Measurements from ENCODE around the gene LRRN2.
"Not testable (repeated sequence)": the region's sequence is repeated elsewhere in the genome, so short reads cannot be mapped to it uniquely, and the experiment has no call there.

The LRRN2 gene

GRCh38 chr1:204574016-204574864 lies 111.3 kb downstream of the LRRN2 start:
- no peak for DNase-seq (ENCODE audit: low spot score)

DNA sequence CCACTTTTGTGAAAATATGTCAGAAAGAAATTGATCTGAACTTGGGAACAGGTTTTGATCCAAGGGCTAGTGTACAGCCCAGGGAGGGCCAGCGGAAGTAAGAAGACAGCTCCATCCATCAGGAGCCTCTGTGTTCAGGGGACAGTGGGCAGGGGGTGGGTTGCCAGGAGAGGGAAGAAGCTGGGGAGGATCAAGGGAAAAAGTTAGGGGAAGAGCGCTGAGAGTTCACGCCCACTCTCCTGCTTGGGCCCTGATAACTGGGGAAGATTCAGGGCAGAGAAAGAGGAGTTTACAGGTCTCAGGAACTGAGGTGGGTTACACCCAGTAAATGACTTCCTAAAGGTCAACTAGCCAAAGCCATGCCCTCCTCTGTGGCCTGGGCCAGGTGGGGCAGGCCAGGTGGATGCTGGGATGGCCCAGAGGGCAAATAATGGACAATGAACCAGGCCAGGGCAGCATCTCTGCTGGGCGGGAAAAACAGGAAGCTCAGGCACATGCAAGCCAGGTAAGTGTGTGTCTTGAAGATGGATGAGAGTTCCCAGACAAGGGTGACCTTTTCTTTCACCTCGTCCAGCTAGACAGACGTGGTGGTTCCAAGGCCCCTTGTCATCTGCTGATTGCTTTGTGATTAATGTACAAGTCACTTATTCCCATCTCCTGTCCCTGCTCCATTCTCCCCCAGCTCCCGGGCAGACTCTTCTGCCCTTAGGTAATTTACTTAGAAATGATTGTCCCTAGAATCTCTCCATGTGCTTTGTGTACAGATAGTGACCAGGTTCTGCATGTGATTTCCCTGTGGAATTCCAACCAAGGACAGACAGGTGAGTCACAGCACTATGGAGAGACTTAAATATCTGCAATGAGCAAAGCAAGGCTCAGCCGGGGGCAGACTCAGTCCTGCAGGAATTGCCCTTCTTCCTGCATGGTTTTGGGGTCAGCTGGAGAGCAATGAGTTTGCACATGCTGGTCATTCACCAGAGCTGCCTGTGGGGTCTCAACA lies 112.3 kb downstream of the LRRN2 start:
- no peak for DNase-seq (ENCODE audit: low spot score)

DNA sequence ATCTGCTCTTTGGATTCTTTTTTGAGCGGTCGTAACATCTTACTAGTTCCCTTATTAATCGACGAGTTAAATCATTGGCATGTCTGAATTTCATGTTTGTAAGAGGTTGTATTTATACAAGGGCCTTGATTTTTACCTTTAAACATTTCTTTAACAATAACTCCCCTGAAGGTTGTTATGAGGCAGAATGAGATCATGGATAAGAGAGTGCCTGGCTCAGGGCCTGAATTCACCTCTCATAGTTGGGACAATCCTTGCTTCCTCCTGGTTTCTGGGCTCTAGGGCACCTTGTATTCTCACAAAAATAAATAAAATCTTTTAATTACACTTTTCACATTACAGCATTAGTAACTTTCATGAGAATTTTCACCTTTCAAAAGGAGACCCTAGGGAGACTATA lies 113.9 kb downstream of the LRRN2 start:
- DNase-seq (ENCODE audit: low spot score), result no peak

DNA sequence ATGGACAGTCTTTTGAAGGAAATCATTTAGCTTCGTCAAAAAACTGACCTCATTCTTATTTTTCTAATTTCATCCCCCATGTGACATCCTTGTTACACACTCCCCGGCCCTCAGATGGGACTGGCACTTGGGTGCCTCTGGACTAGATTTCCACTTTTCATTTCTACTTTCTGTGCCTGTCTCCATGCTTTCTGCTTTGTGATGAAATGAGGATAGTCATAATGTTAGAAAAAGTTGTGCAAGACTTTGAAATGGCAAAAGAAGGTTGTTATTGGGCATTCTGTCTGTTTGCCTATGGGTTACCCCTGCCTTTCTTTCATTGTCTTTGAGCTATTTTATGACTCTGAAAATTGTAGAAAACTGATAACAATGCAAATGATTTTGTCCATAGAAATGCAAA lies 114.4 kb downstream of the LRRN2 start:
- no peak for DNase-seq (ENCODE audit: low spot score)

- not testable (repeated sequence) for DNase-seq (ENCODE audit: low spot score)
Measured at GRCh38 chr1:204570021-204570420, 115.5 kb downstream of the LRRN2 start.

GRCh38 chr1:204569478-204569877 lies 116.1 kb downstream of the LRRN2 start:
- no peak for DNase-seq (ENCODE audit: low spot score)

GRCh38 chr1:204568576-204569315 lies 116.8 kb downstream of the LRRN2 start:
- DNase-seq (ENCODE audit: low spot score), result no peak

All from iPS-NIHi11 (cell line).